Neural cell (in vitro differentiated cells): Measurements from ENCODE around the gene SPATA12. TPM values are rescaled to one million over a fixed set of nuclear protein-coding genes. Genes with fewer than 3 reads are reported as not detected.

ENCODE experiments used
- H2AFZ ChIP-seq: fragments of 200-600, 300-800 bp; sonication (generic), shearing (Covaris generic); 2 replicates; pipeline ENCODE4 v1.6.0; 2014; ENCODE audit warnings: low read depth, mild to moderate bottlenecking, antibody characterized with exemption, low read length, moderate library complexity
- H3F3A ChIP-seq: fragments of 200-600 bp; shearing (Covaris generic); 2 replicates; pipeline ENCODE4 v1.6.1; 2016; ENCODE audit warnings: mild to moderate bottlenecking, moderate library complexity, mixed read lengths, antibody characterized with exemption, low read length; ENCODE audit not compliant: insufficient read depth, poor library complexity, severe bottlenecking
- H3K27ac ChIP-seq: fragments of 200-600, 300-800 bp; sonication (generic), shearing (Covaris generic); 2 replicates; pipeline ENCODE4 v1.5.1; 2014; ENCODE audit warnings: mild to moderate bottlenecking, low read length, moderate library complexity
- H3K27me3 ChIP-seq: fragments of 300-800, 200-600 bp; sonication (generic), shearing (Covaris generic); 2 replicates; pipeline ENCODE4 v1.6.0; 2014; ENCODE audit warnings: mild to moderate bottlenecking, low read depth, low read length, moderate library complexity; ENCODE audit not compliant: insufficient read depth
- H3K36me3 ChIP-seq: fragments of 300-800, 200-600 bp; sonication (generic), shearing (Covaris generic); 2 replicates; pipeline ENCODE4 v1.5.1; 2014; ENCODE audit warnings: mild to moderate bottlenecking, antibody characterized with exemption, low read length, moderate library complexity; ENCODE audit not compliant: insufficient read depth
- H3K4me2 ChIP-seq: fragments of 300-800, 200-600 bp; sonication (generic), shearing (Covaris generic); 2 replicates; pipeline ENCODE4 v1.6.0; 2014; ENCODE audit warnings: mild to moderate bottlenecking, low read length
- H3K4me3 ChIP-seq: fragments of 300-800, 200-600 bp; sonication (generic), shearing (Covaris generic); 2 replicates; pipeline ENCODE4 v1.5.1; 2014; ENCODE audit warnings: mild to moderate bottlenecking, low read length, moderate library complexity
- H3K79me2 ChIP-seq: fragments of 200-600 bp; shearing (Covaris generic); replicated peaks from 2 replicates; pipeline ENCODE4 v1.6.0; 2014; ENCODE audit warnings: mild to moderate bottlenecking, low read length, moderate library complexity; ENCODE audit not compliant: insufficient read depth
- H3K9ac ChIP-seq: fragments of 300-800, 200-600 bp; sonication (generic), shearing (Covaris generic); 2 replicates; pipeline ENCODE4 v1.6.1; 2016; ENCODE audit warnings: mild to moderate bottlenecking, low read length, mixed read lengths
- H3K9me2 ChIP-seq: fragments of 200-600 bp; shearing (Covaris generic); 2 replicates; pipeline ENCODE4 v1.6.1; 2016; ENCODE audit warnings: mild to moderate bottlenecking, low read length, mixed read lengths; ENCODE audit not compliant: insufficient read depth
- H3K9me3 ChIP-seq: fragments of 200-600, 300-800 bp; sonication (generic), shearing (Covaris generic); 2 replicates; pipeline ENCODE4 v1.6.1; 2016; ENCODE audit warnings: mild to moderate bottlenecking, mixed run types, low read length, moderate library complexity, mixed read lengths
- H4K20me1 ChIP-seq: fragments of 200-600 bp; shearing (Covaris generic); 2 replicates; pipeline ENCODE4 v1.6.1; 2016; ENCODE audit warnings: mild to moderate bottlenecking, mixed run types; ENCODE audit not compliant: insufficient read depth
- CTCF ChIP-seq: fragments of 450-650 bp; IDR thresholded peaks from 2 replicates; pipeline ENCODE4 v1.5.1; 2014; ENCODE audit warnings: antibody characterized with exemption, mild to moderate bottlenecking, moderate library complexity; ENCODE audit not compliant: poor library complexity, severe bottlenecking
- EP300 ChIP-seq: fragments of 450-650 bp; conservative IDR thresholded peaks from 2 replicates; pipeline ENCODE4 v1.6.1; 2014; ENCODE audit warnings: antibody characterized with exemption, mild to moderate bottlenecking, moderate library complexity; ENCODE audit not compliant: poor library complexity, severe bottlenecking
- EZH2 ChIP-seq: fragments of 200-600, 300-800 bp; shearing (Covaris generic), sonication (generic); IDR thresholded peaks from 2 replicates; pipeline ENCODE4 v1.6.1; 2014; ENCODE audit warnings: antibody characterized with exemption, low read length, borderline replicate concordance, mild to moderate bottlenecking; ENCODE audit not compliant: insufficient read depth, poor library complexity, severe bottlenecking
- MXI1 ChIP-seq: fragments of 450-650 bp; conservative IDR thresholded peaks from 2 replicates; pipeline ENCODE4 v1.6.1; 2014; ENCODE audit warnings: antibody characterized with exemption, mild to moderate bottlenecking; ENCODE audit not compliant: poor library complexity, severe bottlenecking
- POLR2AphosphoS5 ChIP-seq: IDR thresholded peaks from 2 replicates; pipeline ENCODE4 v1.6.1; 2012
- RAD21 ChIP-seq: fragments of 450-650 bp; conservative IDR thresholded peaks from 2 replicates; pipeline ENCODE4 v1.6.1; 2014; ENCODE audit warnings: antibody characterized with exemption, mild to moderate bottlenecking, moderate library complexity
- REST ChIP-seq: IDR thresholded peaks from 2 replicates; pipeline ENCODE4 v1.6.1; 2012; ENCODE audit warnings: borderline replicate concordance
- SMC3 ChIP-seq: fragments of 450-650 bp; conservative IDR thresholded peaks from 2 replicates; pipeline ENCODE4 v1.6.1; 2014; ENCODE audit warnings: antibody characterized with exemption, mild to moderate bottlenecking, moderate library complexity; ENCODE audit not compliant: poor library complexity
- TAF1 ChIP-seq: IDR thresholded peaks from 2 replicates; pipeline ENCODE4 v1.6.1; 2012; ENCODE audit warnings: low read depth
- polyA plus RNA-seq: library from polyadenylated mRNA; depleted of rRNA; stranded (reverse); fragments of >200 nt; gene quantifications from 2 replicates; pipeline ENCODE4 v1.2.3, GENCODE V29; 2014

Gene SPATA12
- polyA plus RNA-seq, 1 donor from 2014 or later: not detected

GRCh38 chr3:57093971-57094535 lies 33.6 kb downstream of the SPATA12 start:
- H3K79me2 ChIP-seq: no peaks in the 10 kb centered on the region
- TF ChIP-seq MXI1 (no peak), TAF1 (no peak), REST (no peak), CTCF (no peak), POLR2AphosphoS5 (no peak), EZH2 (no peak)
- H3F3A ChIP-seq: no peaks in the 10 kb centered on the region
- H3K27me3 ChIP-seq: no peaks in the 10 kb centered on the region
- no peak overlapping the region for H3K4me2 ChIP-seq
- H3K4me3 ChIP-seq: no peak overlapping the region
- no peak overlapping the region for H2AFZ ChIP-seq
- H3K9me2 ChIP-seq: no peaks in the 10 kb centered on the region
- H3K9ac ChIP-seq: no peak overlapping the region
- no peaks in the 10 kb centered on the region for H3K36me3 ChIP-seq
- no peak overlapping the region for H3K27ac ChIP-seq
- H4K20me1 ChIP-seq: no peaks in the 10 kb centered on the region
- no peaks in the 10 kb centered on the region for H3K9me3 ChIP-seq

- no peaks in the 10 kb centered on the region for H3K79me2 ChIP-seq
- TF ChIP-seq REST (no peak), TAF1 (no peak), SMC3 (no peak), MXI1 (no peak), RAD21 (no peak), POLR2AphosphoS5 (no peak), EP300 (no peak), EZH2 (no peak), CTCF (no peak)
- H3K9me3 ChIP-seq: no peaks in the 10 kb centered on the region
- H3K9me2 ChIP-seq: no peaks in the 10 kb centered on the region
- no peaks in the 10 kb centered on the region for H4K20me1 ChIP-seq
- no peak overlapping the region for H3K27ac ChIP-seq
- H3K4me3 ChIP-seq: no peak overlapping the region
- H3K9ac ChIP-seq: no peak overlapping the region
- H2AFZ ChIP-seq: no peak overlapping the region
- no peaks in the 10 kb centered on the region for H3K36me3 ChIP-seq
- no peak overlapping the region for H3K4me2 ChIP-seq
- H3F3A ChIP-seq: no peaks in the 10 kb centered on the region
- H3K27me3 ChIP-seq: no peaks in the 10 kb centered on the region
Observed at GRCh38 chr3:57094575-57094974, 34.1 kb downstream of the SPATA12 start.
